Stimulated activated CD8-positive, alpha-beta memory T cell treated with anti-CD3 and anti-CD28 coated beads, Interleukin-2, amount 100 ng/mL, for 48 hours (primary cell): Measurements from ENCODE around the gene MED14.
"Not testable (repeated sequence)": the region's sequence is repeated elsewhere in the genome, so short reads cannot be mapped to it uniquely, and the experiment has no call there.

Experiments used
- DNase-seq, 2 donors: peaks; one replicate each; pipeline ENCODE4 v3.0.0-alpha.2; 2020; ENCODE audit warnings: low read depth in 2 of 2

The MED14 gene

GRCh38 chrX:40735325-40736169 is at the start of gene MED14:
Gene MED14, minus strand, starts transcription at chrX:40735542. Its CDS starts 130 bp downstream, at chrX:40735412.
- peak; percentile 82 to 95 for DNase-seq

GRCh38 chrX:40784516-40785151 is 49.3 kb upstream of the MED14 start:
- DNase-seq = no peak

GRCh38 chrX:40782644-40783259 is 47.4 kb upstream of the MED14 start:
- DNase-seq = not testable (repeated sequence)

- DNase-seq = no peak
Measured at GRCh38 chrX:40780951-40781350, 45.6 kb upstream of the MED14 start.

- no peak for DNase-seq
Measured at GRCh38 chrX:40780082-40780481, 44.7 kb upstream of the MED14 start.

GRCh38 chrX:40778861-40779575 is 43.7 kb upstream of the MED14 start:
- no peak for DNase-seq

GRCh38 chrX:40773809-40774208 is 38.5 kb upstream of the MED14 start:
- DNase-seq = no peak

- no peak for DNase-seq
Measured at GRCh38 chrX:40773188-40773587, 37.8 kb upstream of the MED14 start.

GRCh38 chrX:40772290-40772689 is 36.9 kb upstream of the MED14 start:
- DNase-seq = no peak

- DNase-seq = no peak
Measured at GRCh38 chrX:40761762-40762161, 26.4 kb upstream of the MED14 start.

GRCh38 chrX:40759374-40759773 is 24.0 kb upstream of the MED14 start:
- no peak for DNase-seq

- DNase-seq = no peak
Measured at GRCh38 chrX:40757058-40757457, 21.7 kb upstream of the MED14 start.

- DNase-seq = no peak
Measured at GRCh38 chrX:40755291-40756249, 20.2 kb upstream of the MED14 start.

GRCh38 chrX:40749681-40750494 is 14.5 kb upstream of the MED14 start:
- no peak for DNase-seq

- DNase-seq = no peak
Measured at GRCh38 chrX:40748977-40749376, 13.6 kb upstream of the MED14 start.

GRCh38 chrX:40746521-40746920 is 11.2 kb upstream of the MED14 start:
- no peak for DNase-seq

GRCh38 chrX:40736170-40736505 is 796 bp upstream of the MED14 start:
- no peak for DNase-seq

GRCh38 chrX:40734971-40735324 is 394 bp downstream of the MED14 start:
- DNase-seq = peak in 1 of 2 donors; percentile 0

- no peak for DNase-seq
Measured at GRCh38 chrX:40733706-40734105, 1.6 kb downstream of the MED14 start.

GRCh38 chrX:40732499-40732898 is 2.8 kb downstream of the MED14 start:
- not testable (repeated sequence) for DNase-seq
